H9 (cell line): Measurements from ENCODE around the gene MYEF2. TPM values are rescaled to one million over a fixed set of nuclear protein-coding genes. Genes with fewer than 3 reads are reported as not detected.

Experiments
- DNase-seq: peaks from one replicate; pipeline ENCODE4 v3.0.0-alpha.2; 2017
- H2AFZ ChIP-seq: one replicate; pipeline ENCODE4 v1.6.1; 2013; ENCODE audit warnings: mild to moderate bottlenecking, low read length, control low read depth, moderate library complexity
- H2AK5ac ChIP-seq: 2 replicates; pipeline ENCODE4 v1.6.1; 2013; ENCODE audit warnings: low read length, control low read depth, mixed read lengths; ENCODE audit not compliant: insufficient read length
- H2BK120ac ChIP-seq: one replicate; pipeline ENCODE4 v1.6.1; 2013; ENCODE audit warnings: low read depth, mild to moderate bottlenecking, low read length, control low read depth, inconsistent platforms; ENCODE audit not compliant: poor library complexity, severe bottlenecking
- H2BK12ac ChIP-seq: 2 replicates; pipeline ENCODE4 v1.6.1; 2013; ENCODE audit warnings: low read length, control low read depth, mixed read lengths, low read depth; ENCODE audit not compliant: insufficient read length
- H2BK15ac ChIP-seq: 2 replicates; pipeline ENCODE4 v1.6.1; 2013; ENCODE audit warnings: low read depth, low read length, control low read depth
- H2BK20ac ChIP-seq: one replicate; pipeline ENCODE4 v1.6.1; 2013; ENCODE audit warnings: low read depth, mild to moderate bottlenecking, low read length, control low read depth, inconsistent platforms; ENCODE audit not compliant: poor library complexity, severe bottlenecking
- H2BK5ac ChIP-seq: 2 replicates; pipeline ENCODE4 v1.6.1; 2013; ENCODE audit warnings: low read length, control low read depth, mixed read lengths; ENCODE audit not compliant: insufficient read length
- H3K14ac ChIP-seq: 2 replicates; pipeline ENCODE4 v1.6.1; 2013; ENCODE audit warnings: low read length, control low read depth; ENCODE audit not compliant: insufficient read depth
- H3K18ac ChIP-seq: 2 replicates; pipeline ENCODE4 v1.6.1; 2013; ENCODE audit warnings: low read depth, mild to moderate bottlenecking, mixed read lengths, low read length, control low read depth; ENCODE audit not compliant: insufficient read length
- H3K23ac ChIP-seq: 2 replicates; pipeline ENCODE4 v1.6.1; 2013; ENCODE audit warnings: low read length, control low read depth, mixed read lengths, low read depth; ENCODE audit not compliant: insufficient read length
- H3K23me2 ChIP-seq: 2 replicates; pipeline ENCODE4 v1.6.1; 2013; ENCODE audit warnings: low read depth, mild to moderate bottlenecking, mixed read lengths, low read length, control low read depth; ENCODE audit not compliant: insufficient read length, poor library complexity, severe bottlenecking
- H3K27ac ChIP-seq: 2 replicates; pipeline ENCODE4 v1.5.1; 2013; ENCODE audit warnings: low read length, control low read depth, mixed read lengths, low read depth; ENCODE audit not compliant: insufficient read length
- H3K27me3 ChIP-seq: 2 replicates; pipeline ENCODE4 v1.6.1; 2013; ENCODE audit warnings: low read length, control low read depth, inconsistent platforms; ENCODE audit not compliant: insufficient read depth
- H3K4ac ChIP-seq: 2 replicates; pipeline ENCODE4 v1.6.1; 2013; ENCODE audit warnings: low read depth, mild to moderate bottlenecking, control low read depth, inconsistent platforms, low read length, moderate library complexity
- H3K4me1 ChIP-seq: 2 replicates; pipeline ENCODE4 v1.6.1; 2013; ENCODE audit warnings: low read length, control low read depth, inconsistent platforms; ENCODE audit not compliant: insufficient read depth
- H3K4me2 ChIP-seq: 2 replicates; pipeline ENCODE4 v1.6.1; 2013; ENCODE audit warnings: low read length, control low read depth, mixed read lengths; ENCODE audit not compliant: insufficient read length, insufficient read depth
- H3K56ac ChIP-seq: 2 replicates; pipeline ENCODE4 v1.6.1; 2013; ENCODE audit warnings: low read depth, mild to moderate bottlenecking, mixed read lengths, low read length, control low read depth; ENCODE audit not compliant: insufficient read length
- H3K79me1 ChIP-seq: 2 replicates; pipeline ENCODE4 v1.6.1; 2013; ENCODE audit warnings: low read depth, mild to moderate bottlenecking, moderate library complexity, low read length, control low read depth, inconsistent platforms; ENCODE audit not compliant: insufficient read depth, poor library complexity, severe bottlenecking
- H3K79me2 ChIP-seq: 2 replicates; pipeline ENCODE4 v1.6.1; 2013; ENCODE audit warnings: low read length, control low read depth, inconsistent platforms; ENCODE audit not compliant: insufficient read depth
- H3K9ac ChIP-seq: 2 replicates; pipeline ENCODE4 v1.6.1; 2013; ENCODE audit warnings: low read length, control low read depth, mixed read lengths; ENCODE audit not compliant: insufficient read length; ENCODE audit errors: extremely low read depth
- H3K9me3 ChIP-seq: one replicate; pipeline ENCODE4 v1.6.1; 2013; ENCODE audit warnings: low read depth, low read length, inconsistent platforms; ENCODE audit not compliant: control insufficient read depth
- H3T11ph ChIP-seq: one replicate; pipeline ENCODE4 v1.6.1; 2013; ENCODE audit warnings: mild to moderate bottlenecking, low read length, control low read depth, inconsistent platforms
- H4K20me1 ChIP-seq: one replicate; pipeline ENCODE4 v1.6.1; 2013; ENCODE audit not compliant: control insufficient read depth, insufficient read length, insufficient read depth
- H4K5ac ChIP-seq: 2 replicates; pipeline ENCODE4 v1.6.1; 2013; ENCODE audit warnings: low read depth, mild to moderate bottlenecking, mixed read lengths, low read length, control low read depth; ENCODE audit not compliant: insufficient read length
- H4K8ac ChIP-seq: replicated peaks from 2 replicates; pipeline ENCODE4 v1.6.1; 2013; ENCODE audit warnings: low read length, control low read depth, mixed read lengths, low read depth; ENCODE audit not compliant: insufficient read length
- H4K91ac ChIP-seq: 2 replicates; pipeline ENCODE4 v1.6.1; 2013; ENCODE audit warnings: low read depth, mild to moderate bottlenecking, moderate library complexity, mixed read lengths, low read length, control low read depth; ENCODE audit not compliant: insufficient read length
- H3K27ac Mint-ChIP-seq, 3 experiments: 2 replicates in 2 of 3; 3 replicates in 1 of 3; pipeline ENCODE4 v1.8.0; 2020 to 2021; ENCODE audit warnings: mixed read lengths in 3 of 3, mild to moderate bottlenecking in 1 of 3, moderate library complexity in 1 of 3
- H3K27me3 Mint-ChIP-seq: 2 replicates; pipeline ENCODE4 v1.8.0; 2021; ENCODE audit warnings: low read depth, mild to moderate bottlenecking, moderate library complexity, mixed read lengths
- H3K36me3 Mint-ChIP-seq, 3 experiments: 2 replicates in 2 of 3; 3 replicates in 1 of 3; pipeline ENCODE4 v1.8.0; 2020 to 2021; ENCODE audit warnings: low read depth in 3 of 3, mixed read lengths in 3 of 3; ENCODE audit not compliant: insufficient read depth in 1 of 3
- H3K4me1 Mint-ChIP-seq, 2 experiments: 2 replicates each; pipeline ENCODE4 v1.8.0; 2020; ENCODE audit warnings: mixed read lengths in 2 of 2
- H3K4me3 Mint-ChIP-seq, 2 experiments: 2 replicates in 1 of 2; 3 replicates in 1 of 2; pipeline ENCODE4 v1.8.0; 2020 to 2021; ENCODE audit warnings: mild to moderate bottlenecking in 2 of 2, mixed read lengths in 2 of 2, moderate library complexity in 1 of 2
- H3K9me3 Mint-ChIP-seq, 2 experiments: 2 replicates in 1 of 2; 3 replicates in 1 of 2; pipeline ENCODE4 v1.8.0; 2020; ENCODE audit warnings: mild to moderate bottlenecking in 2 of 2, mixed read lengths in 2 of 2, moderate library complexity in 1 of 2
- WGBS: extraction: QIAGEN DNeasy Blood & Tissue Kit; methylation state at CpG from one replicate; pipeline ENCODE4 v1.1.7; 2013; ENCODE audit warnings: missing lambda C conversion rate, low lambda C conversion rate, mixed read lengths; ENCODE audit not compliant: insufficient read length; ENCODE audit errors: extremely low coverage; 5-methylcytosine and 5-hydroxymethylcytosine counted together
- total RNA-seq: library from RNA; stranded (reverse); gene quantifications from 2 replicates; pipeline ENCODE4 v1.2.1, GENCODE V29; 2021
- TF ChIP-seq, protein P1 (sequence below): fragments of 200-600 bp; sonication (generic); conservative IDR thresholded peaks from 3 replicates; pipeline ENCODE4 v1.8.0; 2021; ENCODE audit warnings: antibody characterized with exemption, mild to moderate bottlenecking

Gene MYEF2
- total RNA-seq, 1 experiment from 2014 or later: 85.2 TPM

DNA sequence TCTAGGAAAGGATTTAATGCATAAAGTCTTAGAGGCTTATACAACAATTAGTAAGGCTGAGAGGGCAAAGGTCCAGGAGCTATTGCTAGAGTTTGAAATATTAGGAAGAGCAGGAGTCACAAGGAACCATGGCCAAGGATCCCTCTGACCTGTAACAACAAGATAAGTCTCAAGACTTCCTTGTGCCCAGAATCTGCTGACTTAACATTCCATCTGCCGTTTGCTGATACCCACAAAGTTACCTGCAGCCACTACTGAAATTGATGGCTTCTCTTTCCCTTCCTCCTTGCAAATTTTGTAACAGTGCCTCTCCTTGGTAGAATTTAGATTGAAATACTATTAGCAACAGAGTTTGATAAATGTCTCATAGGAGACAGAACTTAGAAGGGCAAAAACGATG, 4.7 kb upstream of the MYEF2 start:
- Histone ChIP-seq H3K9ac (no peak overlapping the region), H3K79me1 (no peaks in the 10 kb centered on the region), H3K4me1 (no peaks in the 10 kb centered on the region; the same call in 1 of the 2 replicates), H4K91ac (no peak overlapping the region), H3K4ac (no peak overlapping the region), H2AK5ac (no peak overlapping the region), H2BK120ac (no peak overlapping the region), H3K23me2 (no peaks in the 10 kb centered on the region), H2AFZ (no peak overlapping the region), H2BK15ac (no peak overlapping the region), H3K79me2 (no peaks in the 10 kb centered on the region), H3T11ph (no peak overlapping the region), H3K4me2 (no peak overlapping the region), H4K20me1 (no peaks in the 10 kb centered on the region), H2BK12ac (no peak overlapping the region), H3K18ac (no peak overlapping the region), H2BK20ac (no peak overlapping the region), H3K56ac (no peak overlapping the region), H4K8ac (no peak overlapping the region), H3K27me3 (no peaks in the 10 kb centered on the region), H4K5ac (no peak overlapping the region), H3K14ac (no peak overlapping the region), H3K9me3 (no peaks in the 10 kb centered on the region), H3K23ac (no peak overlapping the region), H3K27ac (no peak overlapping the region), H2BK5ac (no peak overlapping the region)
- DNase-seq: no peak
- TF ChIP-seq, protein P1, sequence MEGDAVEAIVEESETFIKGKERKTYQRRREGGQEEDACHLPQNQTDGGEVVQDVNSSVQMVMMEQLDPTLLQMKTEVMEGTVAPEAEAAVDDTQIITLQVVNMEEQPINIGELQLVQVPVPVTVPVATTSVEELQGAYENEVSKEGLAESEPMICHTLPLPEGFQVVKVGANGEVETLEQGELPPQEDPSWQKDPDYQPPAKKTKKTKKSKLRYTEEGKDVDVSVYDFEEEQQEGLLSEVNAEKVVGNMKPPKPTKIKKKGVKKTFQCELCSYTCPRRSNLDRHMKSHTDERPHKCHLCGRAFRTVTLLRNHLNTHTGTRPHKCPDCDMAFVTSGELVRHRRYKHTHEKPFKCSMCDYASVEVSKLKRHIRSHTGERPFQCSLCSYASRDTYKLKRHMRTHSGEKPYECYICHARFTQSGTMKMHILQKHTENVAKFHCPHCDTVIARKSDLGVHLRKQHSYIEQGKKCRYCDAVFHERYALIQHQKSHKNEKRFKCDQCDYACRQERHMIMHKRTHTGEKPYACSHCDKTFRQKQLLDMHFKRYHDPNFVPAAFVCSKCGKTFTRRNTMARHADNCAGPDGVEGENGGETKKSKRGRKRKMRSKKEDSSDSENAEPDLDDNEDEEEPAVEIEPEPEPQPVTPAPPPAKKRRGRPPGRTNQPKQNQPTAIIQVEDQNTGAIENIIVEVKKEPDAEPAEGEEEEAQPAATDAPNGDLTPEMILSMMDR: no peak
- Mint-ChIP-seq H3K27ac (no peak overlapping the region), H3K27me3 (no peaks in the 10 kb centered on the region), H3K36me3 (no peaks in the 10 kb centered on the region), H3K4me1 (peaks cover 16 to 19% of the 10 kb centered on the region in 2 experiments), H3K9me3 (no peaks in the 10 kb centered on the region), H3K4me3 (no peak overlapping the region)
- WGBS: no CpG with 5 or more reads among the region's 2 CpGs
